HCT116 (cell line): Measurements from ENCODE around the gene SYNRG. TPM values are rescaled to one million over a fixed set of nuclear protein-coding genes. Genes with fewer than 3 reads are reported as not detected.

Experiments used
- ATAC-seq: fragments of 200-7000 bp; cut with Tn5 transposase; 2 replicates; pipeline ENCODE4 v1.9.1; 2020; ENCODE audit warnings: mild to moderate bottlenecking, moderate library complexity
- BruUV-seq: library from RNA; stranded (reverse); fragments of 400-500 nt; replicated peaks from 2 replicates; lab custom pipeline; 2021; lab: Mats Ljungman, UMichigan
- CTCF ChIA-PET: fragments of 300-600 bp; sonication (Branson Sonifier 250); formaldehyde crosslinking; loops from one replicate; lab custom pipeline; 2021; ENCODE audit warnings: antibody characterized with exemption; lab: Charles Lee
- POLR2A ChIA-PET: fragments of 300-600, 350-600 bp; sonication (Branson Sonifier 250); formaldehyde crosslinking; loops from one replicate; lab custom pipeline; 2021; ENCODE audit warnings: antibody characterized with exemption; lab: Charles Lee
- RAD21 ChIA-PET, 2 experiments: fragments of 300-600 bp; sonication (Branson Sonifier 250); formaldehyde crosslinking; loops; one replicate each; lab custom pipeline; 2023; ENCODE audit warnings: low total read pairs in 2 of 2; ENCODE audit not compliant: uncharacterized antibody in 2 of 2, unreplicated experiment in 2 of 2, low non-redundant PET in 1 of 2; lab: Charles Lee
- DNase-seq: peaks from one replicate; pipeline ENCODE4 v3.0.0-alpha.2; 2010; ENCODE audit warnings: low read depth, low spot score
- H2AFZ ChIP-seq: fragments of 200-600 bp; shearing (Covaris generic), sonication (generic); 2 replicates; pipeline ENCODE4 v1.6.1; 2017; ENCODE audit warnings: low read depth, mixed run types, mixed read lengths, antibody characterized with exemption, low read length; ENCODE audit not compliant: poor library complexity, severe bottlenecking
- H3K27ac ChIP-seq: 2 replicates; pipeline ENCODE4 v1.5.1; 2012; ENCODE audit warnings: low read depth, low read length
- H3K27me3 ChIP-seq: fragments of 200-600 bp; sonication (generic); 2 replicates; pipeline ENCODE4 v1.6.1; 2016; ENCODE audit warnings: mixed run types, low read length, mixed read lengths; ENCODE audit not compliant: insufficient read depth
- H3K36me3 ChIP-seq, 2 experiments: fragments of 200-500 bp in 1 of 2; fragments of 200-600 bp in 1 of 2; sonication (Bioruptor generic) in 1 of 2; sonication (generic) in 1 of 2; 2 replicates each; pipeline versions ENCODE4 v1.5.1 to v1.6.1; 2014 to 2016; ENCODE audit warnings: low read length in 2 of 2, inconsistent platforms in 1 of 2, mixed read lengths in 1 of 2, mixed run types in 1 of 2; ENCODE audit not compliant: insufficient read depth in 2 of 2, control insufficient read depth in 1 of 2
- H3K4me1 ChIP-seq, 2 experiments: fragments of 200-600 bp in 1 of 2; sonication (generic) in 1 of 2; 2 replicates each; pipeline versions ENCODE4 v1.5.1 to v1.6.1; 2012 to 2017; ENCODE audit warnings: low read length in 2 of 2, inconsistent platforms in 1 of 2, mild to moderate bottlenecking in 1 of 2, mixed read lengths in 1 of 2, mixed run types in 1 of 2, moderate library complexity in 1 of 2; ENCODE audit not compliant: insufficient read depth in 2 of 2, control insufficient read depth in 1 of 2
- H3K4me2 ChIP-seq: fragments of 200-600 bp; sonication (generic); 2 replicates; pipeline ENCODE4 v1.6.1; 2017; ENCODE audit warnings: mixed run types, low read length, mixed read lengths
- H3K4me3 ChIP-seq, 2 experiments: fragments of 200-600 bp in 1 of 2; sonication (generic) in 1 of 2; replicated peaks in 1 of 2; 2 replicates each; pipeline ENCODE4 v1.5.1; 2011 to 2016; ENCODE audit warnings: low read length in 2 of 2, control low read depth in 1 of 2, low read depth in 1 of 2, mild to moderate bottlenecking in 1 of 2, mixed read lengths in 1 of 2, mixed run types in 1 of 2
- H3K79me2 ChIP-seq: fragments of 200-600 bp; sonication (generic); 2 replicates; pipeline ENCODE4 v1.6.1; 2017; ENCODE audit warnings: mild to moderate bottlenecking, mixed run types, low read length, moderate library complexity, mixed read lengths; ENCODE audit not compliant: insufficient read depth
- H3K9ac ChIP-seq: fragments of 200-600 bp; sonication (generic); 2 replicates; pipeline ENCODE4 v1.6.1; 2016; ENCODE audit warnings: low read length, mixed read lengths
- H3K9me2 ChIP-seq: fragments of 200-600 bp; sonication (generic), shearing (Covaris generic); 2 replicates; pipeline ENCODE4 v1.6.1; 2017; ENCODE audit warnings: mixed run types, mild to moderate bottlenecking, moderate library complexity; ENCODE audit not compliant: insufficient read depth
- H3K9me3 ChIP-seq, 2 experiments: fragments of 200-500 bp in 1 of 2; fragments of 200-600 bp in 1 of 2; sonication (Bioruptor generic) in 1 of 2; sonication (generic) in 1 of 2; 2 replicates each; pipeline ENCODE4 v1.6.1; 2014 to 2017; ENCODE audit warnings: low read length in 2 of 2, mixed read lengths in 2 of 2, inconsistent platforms in 1 of 2, low read depth in 1 of 2, mild to moderate bottlenecking in 1 of 2, mixed run types in 1 of 2, moderate library complexity in 1 of 2; ENCODE audit not compliant: control insufficient read depth in 1 of 2, insufficient read depth in 1 of 2
- H4K20me1 ChIP-seq: fragments of 200-600 bp; sonication (generic), shearing (Covaris generic); 2 replicates; pipeline ENCODE4 v1.6.1; 2017; ENCODE audit warnings: mixed run types, mild to moderate bottlenecking, moderate library complexity; ENCODE audit not compliant: insufficient read depth
- ATF3 ChIP-seq: IDR thresholded peaks from 2 replicates; pipeline ENCODE4 v1.6.1; 2012
- CEBPB ChIP-seq: IDR thresholded peaks from 2 replicates; pipeline ENCODE4 v1.6.1; 2012; ENCODE audit warnings: low read depth
- ELF1 ChIP-seq: IDR thresholded peaks from 2 replicates; pipeline ENCODE4 v1.6.1; 2012; ENCODE audit warnings: low read depth, borderline replicate concordance
- EZH2 ChIP-seq: fragments of 200-600 bp; sonication (generic); IDR thresholded peaks from 2 replicates; pipeline ENCODE4 v1.6.1; 2017; ENCODE audit warnings: antibody characterized with exemption, mixed run types
- POLR2A ChIP-seq: IDR thresholded peaks from 2 replicates; pipeline ENCODE4 v1.7.0; 2011; ENCODE audit warnings: borderline replicate concordance; ENCODE audit not compliant: insufficient read depth, insufficient read length; ENCODE audit errors: extremely low read depth
- POLR2AphosphoS5 ChIP-seq: IDR thresholded peaks from 2 replicates; pipeline ENCODE4 v1.6.1; 2011; ENCODE audit warnings: mild to moderate bottlenecking, low read depth, low read length, moderate library complexity
- RAD21 ChIP-seq: IDR thresholded peaks from 2 replicates; pipeline ENCODE4 v1.6.1; 2012; ENCODE audit warnings: low read depth, mild to moderate bottlenecking
- REST ChIP-seq: IDR thresholded peaks from 2 replicates; pipeline ENCODE4 v1.6.1; 2012; ENCODE audit warnings: low read depth
- SIN3A ChIP-seq: IDR thresholded peaks from 2 replicates; pipeline ENCODE4 v1.6.1; 2012; ENCODE audit warnings: low read depth
- SP1 ChIP-seq: IDR thresholded peaks from 2 replicates; pipeline ENCODE4 v1.6.1; 2012; ENCODE audit warnings: low read depth
- SRF ChIP-seq: IDR thresholded peaks from 2 replicates; pipeline ENCODE4 v1.6.1; 2012; ENCODE audit warnings: low read depth
- ZBTB33 ChIP-seq: IDR thresholded peaks from 2 replicates; pipeline ENCODE4 v1.6.1; 2011; ENCODE audit warnings: mild to moderate bottlenecking, low read length, moderate library complexity; ENCODE audit not compliant: insufficient replicate concordance; ENCODE audit errors: extremely low read depth
- ZNF274 ChIP-seq: fragments of 200-500 bp; sonication (Bioruptor generic); IDR thresholded peaks from 2 replicates; pipeline ENCODE4 v1.6.1; 2014; ENCODE audit warnings: mild to moderate bottlenecking, low read depth, low read length, inconsistent platforms
- intact Hi-C: fragments of 100-400 bp; cut with micrococcal nuclease; formaldehyde crosslinking; loops from 2 replicates; pipeline ENCODE4 v1.10.0; 2022
- total RNA-seq: library from RNA; stranded (reverse); gene quantifications from one replicate; pipeline ENCODE4 v1.2.1, GENCODE V29; 2021; ENCODE audit not compliant: unreplicated experiment

Gene SYNRG
- total RNA-seq, 1 experiment from 2014 or later: 23.8 TPM

- ATAC-seq: no peak
- H3K36me3 ChIP-seq: peaks cover 0 to 8% of the 10 kb centered on the region in 2 experiments; a peak in 1 of 4 replicates
- DNase-seq: no peak
These were observed 32.9 kb downstream of the SYNRG start for GRCh38 chr17:37576281-37576680.

More at GRCh38 chr17:37576281-37576680, 32.9 kb downstream of the SYNRG start:
- no peaks in the 10 kb centered on the region for H3K4me1 ChIP-seq
- no peaks in the 10 kb centered on the region for H3K27me3 ChIP-seq
- H2AFZ ChIP-seq: no peak overlapping the region
- CTCF ChIA-PET: interaction anchor here (0.6 kb wide), 1 partner anchor 232 kb away, joined by 5 read pairs; no protein-coding TSS in a partner anchor
- POLR2A ChIA-PET: no interaction called here
- H4K20me1 ChIP-seq: no peaks in the 10 kb centered on the region
- no peak overlapping the region for H3K4me2 ChIP-seq
- no peak overlapping the region for H3K4me3 ChIP-seq
- H3K27ac ChIP-seq: no peak overlapping the region
- no TSS peak for BruUV-seq
- no peaks in the 10 kb centered on the region for H3K79me2 ChIP-seq
- no peaks in the 10 kb centered on the region for H3K9me3 ChIP-seq
- RAD21 ChIA-PET: no interaction called here
- H3K9ac ChIP-seq: no peak overlapping the region
- intact Hi-C loops: loop anchor here (10.0 kb wide), 1 partner anchor 341 kb away; no protein-coding TSS in a partner anchor
- no peak for TF ChIP-seq ELF1
- no peak for TF ChIP-seq SP1
- no peak for TF ChIP-seq POLR2A
- TF ChIP-seq CEBPB: no peak
- no peak for TF ChIP-seq ZBTB33
- no peak for TF ChIP-seq POLR2AphosphoS5
- TF ChIP-seq EZH2: no peak
- TF ChIP-seq SRF: no peak
- TF ChIP-seq SIN3A: no peak
- no peak for TF ChIP-seq ATF3
- TF ChIP-seq REST: no peak
- TF ChIP-seq RAD21: no peak
- TF ChIP-seq ZNF274: no peak
- H3K9me2 ChIP-seq: no peaks in the 10 kb centered on the region
